ENCODE results near the gene KRT1.

KRT1 gene

DNA sequence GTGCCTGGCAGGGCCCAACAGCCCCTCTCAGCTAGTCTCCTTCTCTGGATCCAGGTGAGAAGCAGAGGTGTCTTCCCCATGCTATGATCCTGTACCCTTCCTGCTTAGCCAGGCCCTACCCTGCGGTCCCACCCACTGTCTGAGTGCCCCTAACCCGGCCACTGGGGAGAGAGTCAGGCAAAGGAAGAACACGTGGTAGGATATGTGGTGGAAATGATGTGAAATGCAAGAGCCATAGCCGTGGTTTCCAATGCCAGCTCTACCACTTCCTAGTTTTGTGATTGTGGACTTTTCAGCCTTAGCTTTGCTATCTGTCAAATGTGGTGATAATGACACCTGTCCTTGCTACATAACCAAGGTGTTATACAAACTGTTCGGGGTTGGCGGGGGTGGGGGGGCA, 44.0 kb downstream of the KRT1 start:
- DNase-seq (ENCODE audit: low read depth, low spot score) = no peak

DNA sequence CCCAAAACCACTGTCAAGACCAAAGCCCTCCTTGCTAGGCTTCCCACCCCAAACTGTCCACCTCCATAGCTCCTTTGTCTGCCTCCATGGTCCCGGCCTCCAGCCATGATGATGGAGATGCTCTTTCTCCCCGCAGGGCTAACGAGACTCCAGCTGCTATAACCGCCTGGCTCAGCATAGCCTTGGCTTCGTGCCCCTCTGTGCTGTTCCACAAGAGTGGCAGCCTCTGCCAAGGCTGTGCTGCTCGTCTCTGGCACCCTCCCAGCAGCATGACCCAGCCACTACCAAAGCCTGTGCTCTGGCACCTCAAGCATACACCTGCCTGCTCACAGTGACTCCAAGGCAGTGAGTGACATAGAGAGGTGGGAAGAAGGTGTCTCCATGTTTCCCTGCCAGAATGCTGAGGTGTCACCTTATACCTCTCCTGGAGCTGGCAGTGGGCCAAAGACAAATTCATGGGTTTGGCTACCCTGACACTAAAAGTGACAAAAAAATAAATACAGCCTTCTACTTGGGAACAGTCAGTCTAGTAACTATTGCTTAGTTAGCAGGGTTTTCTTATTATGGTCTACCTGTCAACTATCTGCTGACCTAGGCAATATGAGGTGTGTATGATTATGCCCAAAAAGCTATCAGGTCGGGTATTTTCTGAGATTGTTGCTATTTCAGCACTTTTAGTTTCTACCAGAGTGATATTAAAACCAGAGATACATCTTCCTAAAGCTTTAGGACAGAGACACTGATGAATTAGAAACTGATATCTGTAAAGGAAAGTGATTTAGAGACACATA, 45.7 kb downstream of the KRT1 start:
- DNase-seq (ENCODE audit: low read depth, low spot score) = no peak

DNA sequence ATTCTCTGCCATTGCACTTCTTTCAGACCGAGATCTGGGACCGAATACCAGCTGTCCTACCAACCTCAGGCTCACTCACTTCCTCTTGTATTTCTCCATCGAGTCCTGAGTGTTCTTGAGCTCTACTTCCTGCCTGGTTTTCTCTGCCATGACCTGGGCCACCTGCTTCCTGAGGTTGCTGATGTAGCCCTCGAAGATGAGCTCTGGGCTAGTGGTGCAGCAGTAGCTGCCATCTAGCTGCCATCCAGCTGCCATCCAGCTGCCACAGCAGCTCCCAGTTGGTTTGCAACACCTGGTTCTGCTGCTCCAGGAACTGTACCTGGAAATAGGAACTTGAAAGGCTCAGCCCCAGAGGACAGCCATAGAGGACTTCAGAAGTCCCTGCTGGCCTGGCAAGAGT, 46.8 kb downstream of the KRT1 start:
- no peak for DNase-seq (ENCODE audit: low read depth, low spot score)

DNA sequence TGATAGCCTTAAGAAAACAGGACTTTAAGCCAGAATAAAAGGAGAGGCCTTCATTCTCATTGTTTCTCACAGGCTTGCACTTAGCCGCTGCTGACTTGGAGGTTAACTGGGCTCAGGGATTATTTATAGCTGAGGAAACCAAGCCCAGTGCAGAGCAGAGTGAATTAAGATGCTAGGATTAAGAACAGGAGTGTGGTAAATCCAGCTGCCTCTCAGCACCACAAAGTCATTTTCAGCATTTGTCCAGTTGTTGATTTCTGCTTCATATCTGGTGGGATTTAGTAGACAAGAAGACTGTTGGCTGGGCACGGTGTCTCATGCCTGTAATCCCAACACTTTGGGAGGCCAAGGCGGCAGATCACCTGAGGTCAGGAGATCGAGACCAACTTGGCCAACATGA, 47.6 kb downstream of the KRT1 start:
- DNase-seq (ENCODE audit: low read depth, low spot score) = no peak

DNA sequence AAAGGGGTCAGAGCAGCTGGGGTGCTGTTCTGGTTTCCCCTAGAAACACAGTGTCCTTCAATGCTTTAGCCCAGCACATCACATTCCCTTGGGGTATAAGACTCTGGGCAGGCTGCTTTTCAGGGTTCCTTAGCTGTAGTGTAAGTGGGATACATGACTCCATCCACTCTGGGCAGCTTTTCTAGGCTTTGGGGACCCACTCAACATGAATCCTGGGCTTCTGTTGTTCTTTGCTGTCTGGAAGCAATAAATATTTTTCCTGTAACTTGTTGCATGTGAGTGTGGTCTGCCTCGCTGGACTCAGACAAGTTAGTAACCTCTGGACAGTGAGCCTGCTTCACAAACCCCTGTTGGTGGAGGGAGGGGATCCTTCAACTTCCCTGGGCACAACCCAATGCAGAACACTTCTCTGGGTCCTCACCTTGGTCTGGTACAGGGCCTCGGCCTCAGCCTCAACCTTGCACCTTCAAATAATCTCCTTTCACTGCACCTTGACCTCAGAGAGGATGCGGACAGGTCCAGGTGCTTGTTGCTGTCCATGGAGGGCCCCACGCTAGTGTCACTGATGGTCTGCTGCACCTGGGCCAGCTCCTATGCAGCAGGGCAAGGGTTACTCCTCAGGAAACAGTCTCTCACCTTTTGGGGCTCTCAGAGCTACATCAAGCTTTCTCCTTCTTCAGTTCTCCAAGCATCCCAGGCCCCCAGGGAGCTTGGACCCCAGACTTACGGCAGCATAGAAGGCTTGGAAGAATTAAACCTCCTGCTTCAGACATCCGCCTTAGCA, 48.3 kb downstream of the KRT1 start:
- DNase-seq (ENCODE audit: low read depth, low spot score) = no peak

DNA sequence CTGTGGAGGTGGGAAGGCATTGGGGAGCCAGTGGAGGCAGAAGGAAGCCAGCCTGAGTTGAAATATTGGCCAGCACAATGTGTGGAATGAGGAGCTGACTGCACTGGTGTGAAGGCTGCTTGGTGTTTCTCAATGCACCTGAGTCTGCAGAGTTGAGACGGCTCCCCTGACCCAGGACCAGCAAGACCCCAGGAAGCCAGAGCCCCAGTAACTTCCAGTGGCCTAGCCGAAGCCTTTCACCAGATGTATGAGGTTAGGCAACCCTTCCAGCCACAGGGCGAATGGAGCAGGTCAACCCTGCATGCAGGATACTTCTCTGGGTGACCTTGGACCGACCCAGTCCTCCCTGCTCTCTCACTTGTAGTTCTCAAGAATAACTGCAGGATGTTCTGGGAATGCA, 48.9 kb downstream of the KRT1 start:
- DNase-seq (ENCODE audit: low read depth, low spot score) = no peak

DNA sequence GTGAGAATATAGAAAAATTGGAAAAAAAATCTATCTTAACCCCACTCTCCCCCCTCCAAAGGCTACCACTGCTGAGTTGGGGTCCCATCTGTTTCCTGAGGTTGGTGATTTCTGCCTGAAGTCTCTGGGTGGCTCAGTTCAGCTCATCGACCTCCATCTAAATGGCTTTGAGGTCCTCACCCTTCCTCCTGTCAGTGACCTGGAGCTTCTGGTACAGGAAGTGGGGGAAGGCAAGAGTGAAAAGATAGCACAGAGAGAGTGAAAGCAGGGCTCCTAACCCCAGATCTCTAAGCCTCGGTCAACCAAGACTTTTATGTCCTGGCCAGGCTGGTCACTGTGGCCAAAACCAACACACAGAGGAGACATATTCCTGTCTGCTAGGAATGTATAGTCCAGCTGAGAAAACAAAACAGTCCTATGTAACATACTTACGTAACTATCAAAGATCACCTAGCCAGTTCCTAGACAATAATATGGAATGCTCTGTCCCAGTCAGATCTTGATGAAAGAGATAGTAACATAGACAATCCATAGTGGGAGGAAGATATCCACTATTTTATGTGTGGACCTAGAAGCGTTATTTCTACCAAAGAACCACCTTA, 49.5 kb downstream of the KRT1 start:
- no peak for DNase-seq (ENCODE audit: low read depth, low spot score)

DNA sequence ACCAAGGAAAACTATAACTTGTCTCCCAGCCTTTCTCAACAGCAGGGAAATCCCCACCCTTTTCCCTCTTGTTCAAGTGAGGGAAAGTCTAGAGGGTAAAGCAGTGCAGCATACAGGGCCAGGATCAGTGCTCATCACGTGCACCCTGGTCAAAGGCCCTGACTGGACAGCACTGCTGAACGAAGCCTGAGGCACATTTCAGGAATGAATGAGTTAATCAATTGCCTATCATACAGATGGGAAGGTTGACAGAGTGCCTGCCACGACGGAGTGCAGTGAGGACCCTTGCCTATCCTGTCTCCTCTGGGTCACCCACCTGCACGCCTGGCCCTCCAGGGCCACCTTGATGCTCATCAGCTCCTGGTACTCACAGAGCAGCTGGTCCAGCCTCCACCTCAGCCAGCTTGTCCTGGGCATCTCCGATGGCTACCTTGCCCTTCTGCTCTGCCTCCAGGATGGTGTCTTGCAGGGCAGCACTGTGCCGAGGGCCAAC, 50.2 kb downstream of the KRT1 start:
- DNase-seq (ENCODE audit: low read depth, low spot score) = no peak

DNA sequence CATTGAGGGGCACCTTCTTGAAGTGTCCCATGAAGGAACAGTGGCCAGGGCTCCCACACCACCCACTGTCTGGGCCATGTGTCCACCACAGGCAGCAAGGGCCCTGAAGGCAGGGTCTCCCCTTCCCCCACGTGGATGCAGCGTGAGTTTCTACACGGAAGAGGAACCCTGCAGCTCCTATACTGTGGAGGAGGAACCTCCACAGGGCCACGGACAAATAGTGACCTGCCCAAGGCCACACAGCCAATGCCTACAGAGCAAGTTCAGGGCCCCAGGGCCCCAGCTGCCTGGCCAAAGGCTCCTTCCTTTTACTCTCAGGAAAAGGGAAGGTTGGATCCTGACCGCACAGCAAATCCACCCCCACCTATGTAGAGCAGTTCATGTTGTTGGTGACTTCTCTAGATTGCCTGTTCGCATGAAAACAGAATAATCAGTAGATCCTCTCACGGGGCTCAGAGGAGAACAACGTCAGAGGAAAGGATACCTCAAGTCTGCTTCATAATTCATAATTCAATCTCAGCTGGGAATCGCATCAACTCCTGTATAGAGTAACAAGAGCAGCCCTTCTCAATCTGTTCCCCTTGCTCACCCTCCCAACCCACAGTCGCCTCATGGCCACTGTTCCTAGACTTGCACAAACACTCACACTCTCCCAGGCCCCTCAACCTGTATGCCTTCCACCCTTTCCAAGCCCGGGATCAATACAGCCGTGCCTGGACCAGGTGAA, 50.8 kb downstream of the KRT1 start:
- no peak for DNase-seq (ENCODE audit: low read depth, low spot score)

DNA sequence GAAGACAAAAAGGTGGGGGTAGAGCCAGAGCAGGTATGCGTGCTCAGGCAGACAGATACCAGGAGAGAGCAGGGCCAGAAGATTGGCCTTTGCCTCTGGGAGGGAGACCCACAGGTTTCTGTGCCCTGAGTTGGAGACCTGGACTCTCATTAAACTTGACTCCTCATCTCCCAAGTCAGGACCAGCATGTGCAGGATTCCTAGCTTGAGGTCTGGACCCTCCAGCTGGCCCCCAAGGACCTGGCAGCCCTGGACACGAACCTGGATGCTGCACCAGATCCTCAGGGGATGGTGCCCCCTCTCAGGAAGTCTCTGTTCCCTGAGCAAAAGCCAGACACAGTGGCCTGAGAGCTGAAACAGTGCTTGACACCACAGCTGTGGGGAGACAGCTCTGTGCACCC, 51.4 kb downstream of the KRT1 start:
- no peak for DNase-seq (ENCODE audit: low read depth, low spot score)

DNA sequence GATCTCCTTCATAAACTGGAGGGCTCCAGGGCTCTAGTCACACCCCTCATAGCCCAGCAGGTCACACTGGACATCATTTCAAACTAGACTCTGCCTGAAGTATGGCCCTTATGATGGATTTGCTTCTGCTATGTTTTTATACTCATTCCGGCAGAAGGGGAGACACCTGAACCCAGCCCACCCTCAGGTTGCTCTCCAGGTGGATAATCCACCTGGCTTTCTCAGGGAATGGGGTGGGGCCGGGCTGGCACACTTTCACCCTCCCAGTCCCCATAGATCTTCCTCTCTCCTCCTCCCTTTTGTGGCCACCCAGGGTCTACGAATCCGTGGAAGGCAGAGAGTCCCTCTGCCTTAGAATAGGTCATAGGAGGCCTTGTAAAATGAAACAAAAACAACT, 52.1 kb downstream of the KRT1 start:
- no peak for DNase-seq (ENCODE audit: low read depth, low spot score)

DNA sequence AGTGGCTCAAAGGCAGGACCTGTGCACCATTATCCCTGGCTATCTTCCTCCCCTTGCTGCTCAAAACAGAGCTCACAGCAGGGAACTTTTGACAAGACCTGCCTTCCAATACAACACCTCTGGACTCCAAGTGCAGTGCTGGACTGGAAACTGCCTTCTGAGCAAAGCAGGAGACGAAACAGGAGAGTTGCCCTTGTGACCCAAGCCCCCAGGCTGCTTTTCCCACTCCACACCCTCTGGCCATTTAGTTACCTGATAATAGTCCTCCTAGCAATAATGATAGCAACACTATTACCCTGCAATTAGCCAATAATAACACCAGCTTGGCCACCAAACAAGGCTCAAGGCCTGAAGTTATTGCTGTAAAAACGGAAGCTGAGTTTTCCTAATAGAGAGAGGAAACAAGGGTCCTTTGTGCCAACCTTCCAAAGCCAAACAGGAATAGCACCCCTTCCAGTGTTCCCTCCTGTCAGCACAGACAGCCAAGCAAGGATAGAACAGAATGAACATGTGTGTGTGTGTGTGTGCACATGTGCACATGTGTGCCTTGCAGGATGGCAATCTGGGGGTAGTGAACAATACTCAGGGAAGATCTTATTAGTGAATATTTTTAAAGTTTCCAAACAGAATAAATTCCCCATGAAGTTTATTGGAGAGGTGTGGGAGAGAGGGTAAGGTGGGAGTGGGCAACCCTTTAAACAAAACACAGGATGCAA, 52.7 kb downstream of the KRT1 start:
- no peak for DNase-seq (ENCODE audit: low read depth, low spot score)
